Gastrocnemius medialis (tissue), 4 donors: Measurements from ENCODE around the gene APOD. TPM values are rescaled to one million over a fixed set of nuclear protein-coding genes. Genes with fewer than 3 reads are reported as not detected.

Source experiments
- ATAC-seq, 2 donors: fragments of 150-250 bp; one replicate each; pipeline ENCODE4 v1.9.1; 2016
- DNase-seq, 2 donors: peaks; one replicate each; pipeline ENCODE4 v3.0.0-alpha.2; 2019
- H3K27ac ChIP-seq, 4 donors: fragments of 200-600 bp; sonication (generic); 1 replicate in 1 of 4; 2 replicates in 3 of 4; pipeline ENCODE4 v1.5.1; 2016 to 2018; ENCODE audit warnings: mild to moderate bottlenecking in 2 of 4, moderate library complexity in 1 of 4
- H3K27me3 ChIP-seq, 3 donors: fragments of 200-600 bp; sonication (generic) in 2 of 3; 1 replicate in 1 of 3; 2 replicates in 2 of 3; pipeline versions ENCODE4 v1.5.1 to v1.6.0; 2016 to 2019; ENCODE audit warnings: mild to moderate bottlenecking in 1 of 3, moderate library complexity in 1 of 3
- H3K36me3 ChIP-seq, 2 donors: fragments of 200-600 bp; sonication (generic) in 1 of 2; one replicate each; pipeline ENCODE4 v1.5.1; 2017 to 2018
- H3K4me1 ChIP-seq, 2 donors: fragments of 200-600 bp; sonication (generic) in 1 of 2; one replicate each; pipeline ENCODE4 v1.5.1; 2016 to 2017; ENCODE audit warnings: mild to moderate bottlenecking in 2 of 2
- H3K4me3 ChIP-seq, 4 donors: fragments of 200-600 bp; sonication (generic) in 3 of 4; 1 replicate in 1 of 4; 2 replicates in 3 of 4; pipeline ENCODE4 v1.5.1; 2016 to 2019; ENCODE audit warnings: mild to moderate bottlenecking in 2 of 4
- H3K9me3 ChIP-seq, 3 donors: fragments of 200-600 bp; sonication (generic) in 2 of 3; 1 replicate in 1 of 3; 2 replicates in 2 of 3; pipeline ENCODE4 v1.5.1; 2016 to 2019
- POLR2A ChIP-seq, 2 donors: fragments of 450-650 bp; IDR thresholded peaks; one replicate each; pipeline ENCODE4 v1.6.1; 2017; ENCODE audit warnings: antibody characterized with exemption in 2 of 2, mild to moderate bottlenecking in 2 of 2, moderate library complexity in 2 of 2
- in situ Hi-C, 4 donors: fragments of 200-750 bp; cut with MboI; loops; one replicate each; pipeline versions ENCODE4 v1.15.0 to v1.8.0; 2017; ENCODE audit warnings: low sequenced_read_pairs in 4 of 4
- intact Hi-C: fragments of 100-400 bp; cut with DNase I; formaldehyde crosslinking; loops from one replicate; pipeline ENCODE4 v1.15.1; 2023; ENCODE audit warnings: low total_unique reads
- total RNA-seq, 4 donors: library from RNA; depleted of rRNA; stranded (reverse); fragments of >200 nt; gene quantifications; one replicate each; pipeline versions ENCODE4 v1.1.0 to v1.2.3, GENCODE V29; 2016
- TF ChIP-seq, protein P1 (sequence below), 5 experiments: fragments of 450-650 bp in 3 of 5; fragments of 200-600 bp in 2 of 5; sonication (generic) in 2 of 5; IDR thresholded peaks in 4 of 5; conservative IDR thresholded peaks in 1 of 5; 1 replicate in 4 of 5; 2 replicates in 1 of 5; pipeline ENCODE4 v1.5.1; 2016 to 2019; ENCODE audit warnings: antibody characterized with exemption in 5 of 5, mild to moderate bottlenecking in 3 of 5, moderate library complexity in 3 of 5

APOD gene
- total RNA-seq, 4 donors from 2014 or later, result 602 to 801 (median 626) TPM

DNA sequence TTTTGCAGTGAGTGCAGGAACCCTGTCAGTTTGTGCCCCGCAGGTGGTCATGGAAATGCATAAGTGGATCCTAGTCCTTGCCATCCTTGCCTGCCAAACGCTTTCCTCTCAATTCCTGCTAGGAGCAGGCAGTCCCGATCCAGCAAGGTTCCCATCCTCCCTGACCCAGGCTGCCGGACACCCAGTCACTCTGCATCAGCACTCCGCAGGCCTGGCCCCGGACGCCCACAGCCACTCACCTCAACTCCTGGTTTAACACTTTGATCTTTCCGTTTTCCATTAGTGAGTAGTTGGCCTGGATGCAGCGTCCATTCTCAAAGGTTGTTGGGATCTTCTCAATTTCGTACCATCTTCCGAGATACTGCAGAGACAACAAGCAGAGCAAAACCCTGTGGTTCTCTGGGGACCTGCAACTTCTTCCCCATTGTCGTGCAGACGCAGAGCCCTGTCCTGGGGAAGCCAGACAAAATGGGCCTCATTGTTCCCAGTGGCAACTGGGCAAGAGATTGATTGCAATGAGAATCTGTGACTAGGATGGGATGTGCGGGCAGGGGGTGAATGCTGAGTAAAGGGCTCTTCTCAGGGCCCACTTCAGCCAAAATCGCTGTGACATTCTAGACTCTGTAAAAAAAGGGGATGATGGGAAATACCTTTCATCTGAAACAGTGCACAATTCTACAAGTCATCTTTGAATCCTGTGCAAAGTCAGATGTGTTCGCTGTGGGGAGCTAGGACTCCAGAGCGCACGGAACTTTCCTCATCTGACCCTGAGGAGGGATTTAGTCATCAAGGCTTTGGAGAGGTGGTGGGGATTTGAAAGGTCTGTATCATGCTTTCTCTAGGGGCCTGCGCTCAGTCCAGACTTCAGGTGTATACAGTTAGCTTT is 9.9 kb downstream of the APOD start:
- H3K4me1 ChIP-seq, result peaks cover 21 to 31% of the 10 kb centered on the region in 2 donors
- DNase-seq (peak in 1 of 2 donors; percentile 47), ATAC-seq (peak; percentile 78 to 82)
- no peaks in the 10 kb centered on the region for H3K36me3 ChIP-seq
- no peak overlapping the region for H3K4me3 ChIP-seq
- intact Hi-C loops, result loop anchor here (2.0 kb wide), 1 partner anchor 13 kb away; no protein-coding TSS in a partner anchor
- H3K27ac ChIP-seq, result peak overlapping the region; percentile 75 to 90 (median 82)
- H3K9me3 ChIP-seq, result no peaks in the 10 kb centered on the region
- in situ Hi-C loops, result loop anchor here in 1 of 4 donors (25.0 kb wide), 1 partner anchor 263 kb away; no protein-coding TSS in a partner anchor
- TF ChIP-seq, protein P1, sequence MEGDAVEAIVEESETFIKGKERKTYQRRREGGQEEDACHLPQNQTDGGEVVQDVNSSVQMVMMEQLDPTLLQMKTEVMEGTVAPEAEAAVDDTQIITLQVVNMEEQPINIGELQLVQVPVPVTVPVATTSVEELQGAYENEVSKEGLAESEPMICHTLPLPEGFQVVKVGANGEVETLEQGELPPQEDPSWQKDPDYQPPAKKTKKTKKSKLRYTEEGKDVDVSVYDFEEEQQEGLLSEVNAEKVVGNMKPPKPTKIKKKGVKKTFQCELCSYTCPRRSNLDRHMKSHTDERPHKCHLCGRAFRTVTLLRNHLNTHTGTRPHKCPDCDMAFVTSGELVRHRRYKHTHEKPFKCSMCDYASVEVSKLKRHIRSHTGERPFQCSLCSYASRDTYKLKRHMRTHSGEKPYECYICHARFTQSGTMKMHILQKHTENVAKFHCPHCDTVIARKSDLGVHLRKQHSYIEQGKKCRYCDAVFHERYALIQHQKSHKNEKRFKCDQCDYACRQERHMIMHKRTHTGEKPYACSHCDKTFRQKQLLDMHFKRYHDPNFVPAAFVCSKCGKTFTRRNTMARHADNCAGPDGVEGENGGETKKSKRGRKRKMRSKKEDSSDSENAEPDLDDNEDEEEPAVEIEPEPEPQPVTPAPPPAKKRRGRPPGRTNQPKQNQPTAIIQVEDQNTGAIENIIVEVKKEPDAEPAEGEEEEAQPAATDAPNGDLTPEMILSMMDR (IDR thresholded peaks at IDR 0.05 in 4 of 5, conservative IDR thresholded peaks at IDR 0.05 in 1 of 5), result no peak
- no peak for TF ChIP-seq POLR2A (IDR thresholded peaks at IDR 0.05)
- no peaks in the 10 kb centered on the region for H3K27me3 ChIP-seq

DNA sequence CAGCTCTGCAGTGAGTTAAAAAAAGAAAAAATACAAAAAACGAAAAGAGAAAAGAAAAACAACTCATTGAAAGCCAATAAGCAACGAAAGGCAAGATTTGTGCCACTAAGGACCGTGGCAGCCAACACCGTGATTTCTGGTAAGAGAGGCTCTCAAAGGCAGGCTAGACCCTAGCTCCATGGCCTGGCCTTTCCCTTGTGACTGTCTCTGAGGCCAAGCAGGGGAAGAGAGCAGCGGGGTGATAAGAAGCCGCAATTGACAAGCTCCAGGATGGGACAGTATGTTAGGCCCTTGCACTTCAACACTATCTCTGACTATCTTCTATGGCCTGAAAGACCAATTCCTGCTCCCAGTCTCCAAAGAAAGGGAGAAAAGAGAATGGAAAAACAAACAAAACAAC is 12.4 kb downstream of the APOD start:
- DNase-seq (no peak), ATAC-seq (no peak)
- Histone ChIP-seq H3K4me3 (no peak overlapping the region), H3K9me3 (no peaks in the 10 kb centered on the region), H3K27me3 (no peaks in the 10 kb centered on the region), H3K36me3 (no peaks in the 10 kb centered on the region), H3K27ac (no peak overlapping the region), H3K4me1 (peaks cover 21 to 31% of the 10 kb centered on the region in 2 donors)
- TF ChIP-seq POLR2A (IDR thresholded peaks at IDR 0.05), result no peak
- TF ChIP-seq, protein P1 (IDR thresholded peaks at IDR 0.05 in 4 of 5, conservative IDR thresholded peaks at IDR 0.05 in 1 of 5), result no peak
- intact Hi-C loops, result no loop called here
- in situ Hi-C loops, result loop anchor here in 1 of 4 donors (25.0 kb wide), 1 partner anchor 266 kb away; no protein-coding TSS in a partner anchor

DNA sequence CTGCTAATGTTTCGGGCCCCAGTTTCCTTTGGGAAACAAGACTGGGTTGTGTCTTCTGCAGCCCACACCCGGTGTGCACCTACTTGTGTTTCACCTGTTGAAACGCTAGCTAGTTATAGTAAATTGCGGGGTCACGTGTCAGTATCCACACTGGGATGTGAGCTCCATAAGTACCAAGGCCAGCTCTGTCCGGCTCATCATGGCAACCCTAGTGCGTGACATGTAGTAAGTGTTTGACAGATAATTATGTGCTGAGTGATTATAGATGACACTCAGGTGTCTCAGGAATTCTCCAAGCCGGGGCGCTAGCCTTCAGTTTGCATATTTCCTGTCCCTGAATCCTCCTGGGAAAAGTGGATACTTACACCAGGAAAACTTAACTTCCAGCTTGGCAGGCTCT is 12.8 kb downstream of the APOD start:
- in situ Hi-C loops (loop anchor here in 1 of 4 donors (25.0 kb wide), 1 partner anchor 266 kb away; no protein-coding TSS in a partner anchor), intact Hi-C loops (no loop called here)
- no peak overlapping the region for H3K27ac ChIP-seq
- H3K4me3 ChIP-seq, result no peak overlapping the region
- H3K36me3 ChIP-seq, result no peaks in the 10 kb centered on the region
- no peak for DNase-seq
- no peaks in the 10 kb centered on the region for H3K27me3 ChIP-seq
- TF ChIP-seq, protein P1 (IDR thresholded peaks at IDR 0.05 in 4 of 5, conservative IDR thresholded peaks at IDR 0.05 in 1 of 5), result no peak
- TF ChIP-seq POLR2A (IDR thresholded peaks at IDR 0.05), result no peak
- peaks cover 21 to 31% of the 10 kb centered on the region in 2 donors for H3K4me1 ChIP-seq
- no peaks in the 10 kb centered on the region for H3K9me3 ChIP-seq
- no peak for ATAC-seq

DNA sequence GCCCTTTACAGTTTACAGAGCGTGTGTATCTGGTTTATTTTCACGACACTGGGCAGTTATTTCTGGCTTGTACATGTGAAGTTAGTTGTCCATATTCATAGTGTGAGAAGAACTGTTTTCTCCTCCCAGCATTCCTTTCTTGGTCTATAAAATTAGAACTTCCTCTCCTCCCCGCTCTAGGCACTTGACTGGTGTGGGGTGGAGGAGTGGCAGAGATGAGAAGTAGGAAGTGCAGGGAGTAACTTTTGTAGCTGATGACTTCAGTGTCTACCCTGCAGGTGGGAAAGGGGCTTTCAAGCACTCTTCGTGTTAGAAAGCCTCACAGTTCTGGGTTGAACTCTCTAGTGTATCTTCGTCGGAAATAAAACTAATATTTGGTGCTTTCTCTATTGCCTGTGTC is 13.4 kb downstream of the APOD start:
- Histone ChIP-seq H3K4me3 (no peak overlapping the region), H3K4me1 (peaks cover 19 to 26% of the 10 kb centered on the region in 2 donors), H3K27ac (no peak overlapping the region), H3K27me3 (no peaks in the 10 kb centered on the region), H3K36me3 (no peaks in the 10 kb centered on the region), H3K9me3 (no peaks in the 10 kb centered on the region)
- intact Hi-C loops (no loop called here), in situ Hi-C loops (loop anchor here in 1 of 4 donors (25.0 kb wide), 1 partner anchor 267 kb away; no protein-coding TSS in a partner anchor)
- ATAC-seq (no peak), DNase-seq (no peak)
- no peak for TF ChIP-seq POLR2A (IDR thresholded peaks at IDR 0.05)
- TF ChIP-seq, protein P1 (IDR thresholded peaks at IDR 0.05 in 4 of 5, conservative IDR thresholded peaks at IDR 0.05 in 1 of 5), result no peak
